ENCODE measurements around the gene CNTF.

Gene CNTF

DNA sequence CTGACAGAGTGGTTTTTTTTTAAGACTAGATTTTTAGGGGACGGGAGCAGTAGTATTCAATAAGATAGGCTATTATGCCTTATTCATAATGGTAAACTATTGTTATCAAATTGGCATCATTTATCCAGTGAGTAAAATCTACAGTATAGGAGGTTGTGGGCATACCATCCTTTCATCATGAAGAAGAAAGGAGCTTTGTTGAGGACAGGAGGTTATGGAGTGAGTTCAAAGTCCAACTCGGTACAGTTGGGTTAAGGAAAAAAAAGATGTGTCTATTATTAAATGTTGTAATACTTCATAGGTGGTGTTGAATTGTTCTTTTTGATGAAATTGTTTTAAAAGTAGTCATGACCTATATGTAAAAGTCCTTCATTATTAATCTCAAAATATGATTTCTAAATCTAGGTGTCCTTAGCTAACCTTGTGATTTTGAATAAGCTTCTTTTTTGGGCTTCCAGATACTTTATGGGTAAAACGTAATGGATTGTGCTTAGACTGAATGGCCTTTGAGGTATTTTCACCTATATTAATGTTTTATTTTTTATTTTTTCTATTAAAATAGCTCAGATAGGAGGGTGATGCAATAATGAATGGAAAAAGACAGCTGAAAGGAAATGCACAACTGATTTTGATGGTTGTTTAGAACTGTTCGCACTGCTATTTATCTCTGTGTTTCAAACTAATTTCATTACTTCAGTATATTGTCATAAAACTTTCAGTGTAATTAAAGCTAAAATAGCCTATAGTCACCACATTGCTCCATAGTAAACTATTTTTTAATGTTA is 15.3 kb upstream of the CNTF start:
- no peak for DNase-seq

DNA sequence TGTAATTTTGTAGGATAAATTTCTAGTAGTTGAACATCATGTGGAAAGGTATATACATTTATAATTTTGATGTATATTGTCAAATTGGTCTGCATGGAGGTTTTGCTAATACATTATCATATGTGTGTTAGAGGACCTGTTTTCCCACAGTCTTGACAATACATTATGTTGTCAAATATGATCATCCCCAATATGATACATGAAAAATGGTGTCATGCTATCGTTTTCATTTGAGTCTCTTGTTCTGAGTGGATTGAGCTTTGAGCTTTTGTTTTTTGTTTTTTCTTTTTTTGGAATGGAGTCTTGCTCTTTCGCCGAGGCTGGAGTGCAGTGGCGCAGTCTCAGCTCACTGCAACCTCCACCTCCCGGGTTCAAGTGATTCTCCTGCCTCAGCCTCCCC is 14.1 kb upstream of the CNTF start:
- DNase-seq, result no peak

DNA sequence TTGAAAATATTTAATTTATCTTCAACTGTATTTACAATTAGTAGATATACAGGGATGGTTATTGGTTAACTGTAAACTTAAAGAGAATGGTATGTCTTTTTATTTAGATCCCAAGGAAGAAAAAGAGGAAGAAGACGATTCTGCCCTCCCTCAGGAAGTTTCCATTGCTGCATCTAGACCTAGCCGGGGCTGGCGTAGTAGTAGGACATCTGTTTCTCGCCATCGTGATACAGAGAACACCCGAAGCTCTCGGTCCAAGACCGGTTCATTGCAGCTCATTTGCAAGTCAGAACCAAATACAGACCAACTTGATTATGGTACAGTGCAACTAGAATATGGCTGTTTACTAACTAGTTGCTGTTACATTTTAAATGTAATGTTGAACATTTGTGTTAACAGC is 12.7 kb upstream of the CNTF start:
- no peak for DNase-seq

DNA sequence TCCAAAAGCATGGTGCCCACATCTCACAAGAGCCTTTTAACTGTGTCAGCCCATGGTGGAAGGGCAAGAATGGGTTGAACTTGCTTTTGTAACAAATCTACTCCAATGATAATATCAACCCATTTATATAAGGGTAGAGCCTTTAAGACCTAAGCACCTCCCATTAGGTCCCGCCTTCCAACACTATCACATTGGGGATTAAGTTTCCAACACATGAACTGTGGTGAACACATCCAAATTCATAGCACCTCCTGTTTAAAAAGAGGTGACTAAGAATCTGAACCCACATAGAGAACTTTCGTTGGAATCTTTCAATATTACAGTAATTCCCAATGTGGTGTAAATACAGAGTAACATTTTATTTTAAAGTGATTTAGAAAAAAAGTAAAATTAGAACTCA is 9.2 kb upstream of the CNTF start:
- DNase-seq, result no peak

DNA sequence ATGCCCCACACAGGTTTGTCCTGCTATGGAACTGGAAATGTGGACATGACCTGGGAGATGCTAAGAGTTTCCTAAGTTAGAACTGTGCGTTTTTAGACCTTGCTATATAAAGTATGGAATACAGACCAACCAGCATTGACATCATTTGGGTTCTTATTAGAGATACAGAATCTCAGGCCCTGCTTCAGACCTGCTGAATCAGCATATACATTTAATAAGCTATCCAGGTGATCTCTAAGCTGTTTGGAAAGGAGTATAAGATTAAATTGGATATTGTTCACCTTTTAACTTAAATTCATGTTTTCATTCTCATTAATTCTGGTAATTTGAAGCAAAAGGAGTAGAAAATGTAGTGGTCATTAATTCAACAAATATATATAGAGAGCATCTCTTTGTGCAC is 6.9 kb upstream of the CNTF start:
- no peak for DNase-seq

DNA sequence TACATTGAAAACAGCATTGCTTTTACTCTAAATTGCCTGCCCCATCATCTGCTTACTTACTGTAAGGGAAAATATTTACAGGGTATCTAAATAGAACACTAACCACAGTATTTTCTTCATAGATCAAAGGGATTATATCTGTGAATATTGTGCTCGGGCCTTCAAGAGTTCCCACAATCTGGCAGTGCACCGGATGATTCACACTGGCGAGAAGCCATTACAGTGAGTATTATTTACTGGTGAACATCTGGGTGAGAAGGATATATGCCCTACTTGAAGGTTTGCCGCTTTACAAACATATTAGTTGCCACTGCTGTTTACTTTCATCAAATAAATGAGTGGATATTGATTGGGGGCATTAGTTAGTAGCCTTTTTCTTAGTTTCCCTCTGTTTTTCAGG is 5.9 kb upstream of the CNTF start:
- no peak for DNase-seq

DNA sequence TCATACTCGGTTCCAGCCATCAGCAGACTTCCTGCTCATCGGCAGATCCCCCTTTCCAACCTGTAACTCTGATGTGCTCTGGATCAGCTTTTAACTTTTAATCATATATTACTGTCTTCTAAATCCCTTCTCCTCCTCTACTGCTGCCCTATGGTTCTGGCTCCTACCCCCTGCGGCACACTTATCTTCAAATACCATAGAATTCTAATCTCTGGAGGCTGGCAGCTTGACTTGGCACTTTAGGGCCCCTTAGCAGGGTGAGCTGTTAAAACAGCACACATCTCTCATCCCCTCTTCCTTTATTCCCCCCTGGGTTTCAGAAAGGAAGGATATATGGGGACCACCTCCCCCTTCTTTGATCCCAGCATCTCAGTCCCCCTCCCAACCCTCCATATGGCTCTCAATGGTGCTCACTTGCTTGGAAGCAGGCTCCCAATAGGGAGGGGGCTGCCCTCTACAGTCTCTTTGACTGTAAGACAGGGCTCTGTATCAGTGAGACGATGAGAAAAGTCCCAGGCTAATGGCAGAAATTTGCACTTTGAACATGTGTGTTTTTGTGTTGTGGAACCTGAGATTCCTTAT is 4.4 kb upstream of the CNTF start:
- DNase-seq, result peak in 7 of 51 donors; percentile 1 to 18 (median 9)

DNA sequence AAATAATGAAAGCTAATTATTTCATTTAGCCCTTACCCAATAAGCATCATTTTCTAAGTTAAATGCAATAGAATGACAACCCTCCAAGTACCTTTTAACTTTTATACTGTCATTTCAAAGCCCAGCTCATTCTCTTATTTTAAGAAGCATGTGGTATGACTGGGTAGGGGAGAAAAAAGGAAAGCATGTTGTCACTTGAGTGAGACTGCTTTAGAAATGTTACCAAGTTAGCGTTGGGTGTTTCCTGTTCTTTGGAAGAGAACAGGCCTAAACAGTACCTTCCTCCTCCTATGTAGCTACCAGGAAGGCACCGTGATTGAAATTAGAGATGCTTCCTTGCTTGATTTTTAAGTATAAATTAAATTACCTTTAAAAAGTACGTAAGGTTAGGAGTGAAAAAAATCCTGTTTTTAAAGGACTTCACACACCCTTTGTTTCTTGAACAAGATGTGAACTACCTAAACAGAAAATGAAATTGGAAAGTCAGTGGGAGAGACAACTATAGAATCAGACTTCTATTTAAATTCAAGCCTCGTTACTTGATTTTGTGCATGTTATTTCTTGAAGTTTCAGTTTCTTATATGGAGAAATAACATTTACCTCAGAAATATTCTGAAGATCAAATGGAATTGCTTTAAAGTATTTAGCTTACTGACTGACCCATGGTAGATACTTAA is 741 bp upstream of the CNTF start:
- no peak for DNase-seq

DNA sequence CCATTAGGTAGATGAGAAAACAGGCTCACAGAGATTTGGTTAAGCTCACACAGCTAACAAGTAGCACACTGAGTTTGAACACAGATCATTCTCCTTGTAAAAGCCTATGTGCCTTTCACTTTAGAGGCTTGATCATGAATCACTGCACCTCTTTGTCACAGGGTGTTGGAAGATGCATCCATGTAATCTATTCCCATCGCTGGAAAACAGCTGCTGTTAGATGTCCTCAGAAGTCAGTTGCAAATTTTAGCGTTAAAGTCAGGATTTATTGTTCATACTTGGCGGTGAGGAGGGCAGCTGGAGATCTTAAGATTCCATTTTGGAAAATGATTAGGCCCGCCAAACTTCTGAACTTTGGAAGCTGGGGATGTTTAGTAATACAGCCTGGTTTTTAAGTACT is 2.6 kb downstream of the CNTF start:
- DNase-seq, result no peak

DNA sequence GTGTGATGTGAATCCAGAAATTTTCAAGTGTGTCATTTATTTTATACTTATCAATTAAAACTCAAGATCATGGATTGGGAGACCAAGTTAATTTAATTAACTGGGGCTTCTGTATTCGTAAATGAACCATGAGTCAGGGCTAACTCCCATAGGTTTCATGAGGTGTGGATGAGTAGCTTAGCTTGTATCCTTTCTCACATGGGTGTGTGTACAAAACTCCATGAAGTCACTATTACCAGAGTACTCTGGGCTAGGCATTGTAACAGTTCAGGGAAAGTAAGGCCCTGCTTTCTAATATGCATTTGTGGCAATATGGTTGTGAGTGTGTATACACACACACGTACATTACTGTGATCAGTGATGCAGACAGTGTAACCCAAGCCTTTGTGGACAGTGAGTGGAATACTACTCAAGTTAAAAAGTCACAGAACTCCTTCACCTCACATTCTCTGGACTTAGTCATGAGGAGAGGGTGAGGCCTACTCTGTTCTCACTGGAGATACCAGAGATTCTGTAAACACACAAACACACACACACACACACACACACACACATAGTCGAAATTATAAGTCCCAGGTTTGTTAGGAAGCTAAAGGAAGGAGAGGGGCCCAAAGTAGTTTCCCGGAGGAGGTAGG is 3.5 kb downstream of the CNTF start:
- no peak for DNase-seq

DNA sequence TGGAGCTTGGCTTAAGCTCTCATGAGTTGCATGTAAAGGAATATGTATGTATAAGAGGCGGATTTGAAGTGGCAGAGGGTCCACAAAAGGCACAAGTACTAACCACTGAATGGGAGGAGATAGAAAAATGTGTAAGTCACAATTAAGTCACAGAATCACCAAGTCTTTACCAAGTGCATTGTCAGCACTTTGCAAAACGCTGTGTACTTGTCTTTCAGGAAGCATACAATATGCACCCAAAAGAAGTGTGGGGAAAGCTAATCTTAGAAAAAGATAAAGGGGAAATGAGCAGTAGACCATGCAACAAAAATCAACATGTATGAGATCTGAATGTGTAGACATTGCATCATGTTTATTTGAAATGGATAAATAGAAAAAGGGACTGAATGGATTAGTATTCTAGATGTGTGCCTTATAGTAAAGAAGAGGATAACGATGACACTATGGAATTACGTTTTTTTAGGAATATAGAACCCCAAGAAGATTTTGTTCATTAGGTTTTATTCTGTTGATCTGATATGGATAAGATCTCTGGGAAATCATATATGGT is 4.5 kb downstream of the CNTF start:
- DNase-seq, result peak in 1 of 51 donors; percentile 8

DNA sequence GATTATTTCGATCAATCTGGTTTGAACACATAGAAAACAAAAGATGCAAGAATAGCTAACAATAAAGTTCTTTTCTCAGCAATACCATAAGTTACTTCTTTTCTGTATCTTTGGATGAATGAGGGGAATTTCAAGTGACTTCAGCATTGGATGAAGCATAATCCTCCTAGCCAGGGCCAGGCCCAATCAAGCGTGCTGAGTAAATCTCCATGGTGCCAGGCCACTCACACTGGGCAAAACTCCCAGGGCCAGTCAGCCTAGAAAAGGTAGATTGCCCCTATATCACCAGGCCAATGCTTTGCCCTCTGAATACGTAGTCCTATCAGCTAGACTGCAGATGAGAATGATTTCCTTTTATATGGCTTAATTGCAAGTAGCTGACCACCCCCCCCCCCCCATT is 6.0 kb downstream of the CNTF start:
- peak in 6 of 51 donors; percentile 5 to 24 (median 9) for DNase-seq

DNA sequence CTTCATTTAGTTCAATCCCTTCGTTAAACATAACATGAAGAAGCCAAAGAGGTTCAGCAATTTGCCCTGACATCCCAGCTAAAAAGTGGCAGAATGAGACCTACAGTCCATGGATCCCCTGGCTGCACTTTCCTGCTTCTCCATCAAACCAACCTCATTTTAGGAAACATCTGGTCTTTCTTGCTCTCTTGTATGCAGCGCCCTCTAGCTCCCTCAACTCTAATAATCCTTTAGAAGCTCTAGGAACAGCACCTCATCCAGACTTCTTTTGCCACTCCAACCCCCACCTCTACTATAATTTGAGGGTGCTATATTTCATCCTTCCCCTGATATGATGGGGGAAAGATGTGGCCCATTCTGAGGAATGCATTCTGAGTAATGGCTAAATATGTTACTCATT is 7.4 kb downstream of the CNTF start:
- DNase-seq, result peak in 5 of 51 donors; percentile 6 to 24 (median 11)

DNA sequence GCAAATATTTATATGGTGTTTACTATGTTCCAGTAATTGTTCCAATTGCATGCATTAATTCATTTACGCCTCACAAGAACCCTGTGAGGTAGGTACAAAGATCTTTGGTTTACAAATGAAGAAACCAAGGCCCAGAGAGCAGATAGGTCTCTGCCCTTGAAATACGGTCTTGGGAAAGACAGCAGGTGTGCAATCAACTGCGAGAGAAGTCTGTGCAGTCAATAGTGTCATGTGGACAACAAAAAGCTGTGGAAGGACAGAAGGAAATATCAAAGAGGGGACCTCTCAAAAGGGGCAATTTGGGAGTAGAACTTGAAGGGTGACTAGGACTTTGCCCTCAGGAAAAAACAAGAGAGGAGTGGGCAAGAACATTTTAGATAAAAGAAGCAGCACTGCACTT is 8.9 kb downstream of the CNTF start:
- DNase-seq, result no peak

DNA sequence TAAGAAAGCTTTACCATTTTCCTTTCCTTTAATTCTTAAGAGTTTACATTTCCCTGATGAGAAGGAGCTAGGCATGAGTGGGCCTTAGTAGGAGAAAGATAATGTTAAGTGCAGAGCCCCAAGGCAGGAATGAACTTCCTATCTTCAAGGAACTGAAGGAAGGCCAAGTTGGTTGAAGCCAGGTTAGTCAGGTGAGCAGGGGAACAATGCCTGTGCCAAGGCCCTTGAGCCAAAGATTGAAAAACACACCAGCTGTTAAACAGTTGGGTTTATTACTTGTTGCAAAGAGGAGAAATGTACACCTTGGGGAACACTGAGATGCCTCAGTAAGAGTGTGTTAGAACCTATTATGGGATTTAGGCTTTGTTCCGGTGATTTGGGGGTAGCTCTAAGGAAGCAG is 10.0 kb downstream of the CNTF start:
- no peak for DNase-seq

DNA sequence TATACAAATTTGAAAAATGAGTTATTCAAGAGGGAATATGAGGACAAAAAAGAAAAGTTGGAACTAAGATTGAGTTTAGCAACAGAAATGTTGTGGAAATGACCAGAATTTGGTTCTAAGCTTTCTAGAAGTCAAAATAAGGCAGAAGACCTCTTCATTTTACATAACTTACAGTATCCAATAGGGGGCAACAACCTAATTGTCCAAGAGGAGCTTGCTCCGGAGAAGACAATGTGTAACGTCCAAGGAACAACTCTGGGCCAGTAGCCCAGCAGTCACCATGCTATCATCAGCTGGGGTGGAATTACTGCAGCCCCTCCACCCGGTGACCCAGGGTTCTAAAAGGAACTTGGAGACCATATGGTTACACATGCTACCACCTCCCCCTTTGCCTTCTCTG is 14.1 kb downstream of the CNTF start:
- DNase-seq, result no peak

DNA sequence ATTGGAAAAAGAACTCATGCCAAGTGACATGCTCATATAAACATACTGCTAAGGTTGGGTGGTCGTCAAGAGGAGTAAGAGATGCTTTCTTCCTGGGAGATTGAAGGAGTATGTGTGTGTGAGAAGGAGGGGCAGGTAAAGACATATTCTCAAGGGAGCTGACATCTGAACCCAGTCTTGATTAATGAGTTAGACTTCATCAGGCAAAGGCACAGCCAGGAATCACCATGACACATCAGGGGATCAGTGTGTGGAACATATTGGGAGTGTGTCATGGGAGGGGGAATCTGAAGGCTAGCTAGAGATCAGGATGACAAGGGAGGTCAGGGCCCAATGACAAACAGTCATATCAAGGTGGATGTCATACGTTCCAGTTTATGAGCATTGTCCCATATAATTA is 14.9 kb downstream of the CNTF start:
- DNase-seq, result no peak

DNA sequence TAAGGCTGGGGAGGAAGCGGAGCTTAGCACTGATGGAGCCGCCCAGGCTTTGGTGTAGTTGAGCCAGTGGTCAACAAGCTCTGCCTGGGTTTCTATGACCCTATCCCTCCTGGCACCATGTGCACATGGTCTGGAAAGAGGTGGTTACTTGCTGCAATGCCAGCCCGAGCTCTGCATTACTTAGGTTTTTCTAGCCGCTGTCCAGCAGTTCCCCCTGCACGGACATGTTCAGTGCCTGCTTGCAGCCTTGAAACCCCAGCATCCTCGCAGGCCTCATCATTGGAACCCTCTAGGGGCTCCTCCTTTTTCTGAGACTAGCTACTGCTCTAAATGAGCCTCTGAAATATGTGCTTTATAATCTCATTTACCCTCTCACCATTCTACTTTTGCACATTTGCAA is 16.6 kb downstream of the CNTF start:
- DNase-seq, result no peak

DNA sequence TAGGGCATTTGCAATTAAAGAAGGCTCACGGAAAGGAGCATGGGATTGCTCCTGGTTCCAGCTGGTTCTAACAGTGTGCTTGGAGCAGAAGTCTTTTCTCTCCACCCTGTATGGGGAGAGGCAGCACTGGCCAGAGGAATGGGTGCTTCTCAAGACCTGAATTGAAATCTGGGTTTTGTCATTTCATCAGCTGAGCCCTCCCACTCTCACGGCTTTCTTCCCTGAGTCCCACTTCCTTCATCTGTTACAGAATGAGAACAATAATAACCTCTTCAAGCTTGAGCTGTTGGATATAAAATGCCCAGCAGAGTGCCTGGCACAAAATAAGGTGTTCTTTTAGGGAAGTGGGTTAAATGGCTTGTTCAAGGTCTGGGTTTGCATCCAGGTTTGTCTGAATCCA is 17.2 kb downstream of the CNTF start:
- DNase-seq, result no peak

DNA sequence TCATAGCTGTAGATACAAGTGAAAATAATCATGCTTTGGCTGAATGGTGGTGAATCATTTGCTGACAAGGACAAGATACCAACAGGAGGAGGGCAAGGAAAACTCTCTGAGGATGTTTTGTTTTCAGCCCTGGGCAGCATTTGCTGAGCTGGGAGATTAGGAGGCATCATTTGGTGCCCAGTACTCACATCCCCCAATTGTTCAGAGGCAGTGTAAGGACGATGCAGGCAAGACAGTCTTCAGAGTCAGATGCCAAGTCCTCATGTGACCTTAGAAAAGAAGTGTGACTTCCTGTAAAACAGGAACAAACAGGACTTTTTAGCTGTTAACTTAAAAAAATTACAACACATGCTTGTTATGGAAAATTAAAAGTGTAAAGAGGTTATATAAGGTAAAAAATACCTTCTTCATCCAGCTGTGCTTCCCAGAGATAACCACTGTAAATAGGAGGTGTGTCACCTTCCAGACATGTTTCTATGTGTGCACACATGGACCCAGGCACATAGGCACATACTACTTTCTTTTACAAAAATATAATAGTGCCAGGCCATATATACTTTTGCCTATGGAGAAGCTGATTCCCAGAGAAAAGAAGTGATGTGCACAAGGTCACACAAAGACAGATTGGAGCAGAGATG is 18.0 kb downstream of the CNTF start:
- DNase-seq, result peak in 2 of 51 donors; percentile 7 to 20

DNA sequence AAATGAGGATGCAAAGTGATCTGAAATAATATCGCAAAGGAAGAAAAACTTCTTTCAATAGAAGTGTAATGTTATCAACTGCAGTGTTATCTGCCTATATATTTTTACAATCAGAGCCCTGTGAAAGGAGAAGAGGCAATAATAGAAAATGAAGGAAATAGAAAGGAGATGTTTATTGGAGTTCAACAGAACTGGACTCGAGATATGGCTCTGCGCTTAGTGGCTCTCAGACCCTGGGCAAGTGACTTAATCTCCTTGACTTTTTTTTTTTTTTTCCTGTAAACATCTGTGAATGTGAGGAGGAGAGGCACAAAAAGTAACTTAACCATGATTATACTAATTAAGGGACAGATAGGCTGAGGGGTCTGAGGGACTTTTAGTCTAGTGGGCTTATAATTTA is 18.9 kb downstream of the CNTF start:
- DNase-seq, result no peak

All from hypothalamus (tissue), 51 donors.